WTC11 (cell line): ENCODE measurements around the gene FRMD6. TPM values are rescaled to one million over a fixed set of nuclear protein-coding genes. Genes with fewer than 3 reads are reported as not detected.

Source experiments
- ATAC-seq: fragments of 200-7000 bp; cut with Tn5 transposase; 2 replicates; pipeline ENCODE4 v1.10.0; 2021; ENCODE audit warnings: mild to moderate bottlenecking, moderate library complexity
- CTCF ChIA-PET: fragments of 300-600 bp; sonication (Branson Sonifier 250); formaldehyde crosslinking; loops from one replicate; lab custom pipeline; 2021; ENCODE audit warnings: antibody characterized with exemption; lab: Charles Lee
- POLR2A ChIA-PET: fragments of 350-600 bp; sonication (Branson Sonifier 250); formaldehyde crosslinking; loops from one replicate; lab custom pipeline; 2021; ENCODE audit warnings: antibody characterized with exemption; lab: Charles Lee
- DNase-seq: peaks from one replicate; pipeline ENCODE4 v3.0.0; 2021; ENCODE audit warnings: low spot score
- H3K27ac Mint-ChIP-seq: 2 replicates; pipeline ENCODE4 v1.8.0; 2021; ENCODE audit warnings: mixed read lengths
- H3K27me3 Mint-ChIP-seq: 2 replicates; pipeline ENCODE4 v1.8.0; 2021; ENCODE audit warnings: low read depth, mild to moderate bottlenecking, moderate library complexity, mixed read lengths
- H3K36me3 Mint-ChIP-seq: 2 replicates; pipeline ENCODE4 v1.8.0; 2021; ENCODE audit warnings: mixed read lengths
- H3K4me1 Mint-ChIP-seq: 2 replicates; pipeline ENCODE4 v1.8.0; 2022; ENCODE audit warnings: mixed read lengths
- H3K4me3 Mint-ChIP-seq: 2 replicates; pipeline ENCODE4 v1.8.0; 2021; ENCODE audit warnings: mild to moderate bottlenecking, moderate library complexity, mixed read lengths
- H3K9me3 Mint-ChIP-seq: 2 replicates; pipeline ENCODE4 v1.8.0; 2021; ENCODE audit warnings: mixed read lengths
- CTCF ChIP-seq: fragments of 200-600 bp; IDR thresholded peaks from 2 replicates; pipeline ENCODE4 v1.8.0; 2022; ENCODE audit warnings: antibody characterized with exemption
- E2F4 ChIP-seq: sonication (generic); formaldehyde crosslinking; IDR thresholded peaks from 2 replicates; pipeline ENCODE4 v1.8.1; 2022; ENCODE audit warnings: low read depth, mild to moderate bottlenecking, moderate library complexity, missing genetic modification reagents, borderline replicate concordance
- FOXP1 ChIP-seq: sonication (generic); formaldehyde crosslinking; IDR thresholded peaks from 2 replicates; pipeline ENCODE4 v1.8.0; 2022; ENCODE audit warnings: missing genetic modification reagents, mild to moderate bottlenecking, moderate library complexity, borderline replicate concordance
- GABPB1 ChIP-seq: sonication (generic); formaldehyde crosslinking; IDR thresholded peaks from 2 replicates; pipeline ENCODE4 v1.8.1; 2023; ENCODE audit warnings: mild to moderate bottlenecking, missing genetic modification reagents
- PRDM15 ChIP-seq: sonication (generic); formaldehyde crosslinking; IDR thresholded peaks from 2 replicates; pipeline ENCODE4 v1.8.0; 2022; ENCODE audit warnings: missing genetic modification reagents
- SOX15 ChIP-seq: fragments of 250-450 bp; sonication (Bioruptor Pico); IDR thresholded peaks from 2 replicates; pipeline ENCODE4 v1.9.0; 2021; ENCODE audit warnings: mild to moderate bottlenecking
- USF2 ChIP-seq: sonication (generic); formaldehyde crosslinking; IDR thresholded peaks from 2 replicates; pipeline ENCODE4 v1.8.1; 2023; ENCODE audit warnings: mild to moderate bottlenecking, missing genetic modification reagents, moderate library complexity
- total RNA-seq: library from RNA; stranded (reverse); gene quantifications from 3 replicates; pipeline ENCODE4 v1.2.3, GENCODE V29; 2021

The FRMD6 gene
- total RNA-seq, 1 experiment from 2014 or later, result 21.8 TPM

GRCh38 chr14:51780006-51780692 lies 128.4 kb downstream of the FRMD6 start:
- no peak overlapping the region for H3K27ac Mint-ChIP-seq
- H3K4me3 Mint-ChIP-seq, result 0 out of 2 replicates have a peak overlapping the region, but pooled peaks have one; percentile 15
- peak; percentile 60 for ATAC-seq
- no peaks in the 10 kb centered on the region for H3K9me3 Mint-ChIP-seq
- TF ChIP-seq PRDM15 (CRISPR knock-in tag), result no peak
- TF ChIP-seq E2F4 (CRISPR knock-in tag), result no peak
- peak; percentile 60 for TF ChIP-seq CTCF
- TF ChIP-seq FOXP1 (CRISPR knock-in tag), result no peak
- TF ChIP-seq USF2, result no peak
- no peak for TF ChIP-seq GABPB1 (CRISPR knock-in tag)
- TF ChIP-seq SOX15 (CRISPR knock-in tag), result no peak
- POLR2A ChIA-PET, result no interaction called here
- peak; percentile 81 for DNase-seq
- CTCF ChIA-PET, result interaction anchor here (0.5 to 2.3 kb wide), 24 partner anchors 11 to 620 kb away, joined by 3 to 13 read pairs (median 3); no protein-coding TSS in a partner anchor
- H3K27me3 Mint-ChIP-seq, result no peaks in the 10 kb centered on the region
- no peaks in the 10 kb centered on the region for H3K36me3 Mint-ChIP-seq
- H3K4me1 Mint-ChIP-seq, result peaks cover 7% of the 10 kb centered on the region

Other genes starting within 250 kb of the FRMD6 start
- 10.4 to 11.4 TPM (median 10.7 TPM) in 3 replicates for gene GNG2, start 208.7 kb downstream of the FRMD6 start, total RNA-seq